OCI-LY3 (cell line): ENCODE measurements around the gene UPK3B.
"Not testable (repeated sequence)": the region's sequence is repeated elsewhere in the genome, so short reads cannot be mapped to it uniquely, and the experiment has no call there.

Experiments
- EZH2phosphoT487 ChIP-seq: fragments of 200-600 bp; shearing (Covaris generic); IDR thresholded peaks from 2 replicates; pipeline ENCODE4 v1.6.1; 2018; ENCODE audit warnings: antibody characterized with exemption, mixed run types, low read depth
- TF ChIP-seq, protein P1 (sequence below): fragments of 200-600, 300-600 bp; sonication (generic); IDR thresholded peaks from 2 replicates; pipeline ENCODE4 v1.5.1; 2014; ENCODE audit warnings: antibody characterized with exemption, low read length, low read depth

DNA sequence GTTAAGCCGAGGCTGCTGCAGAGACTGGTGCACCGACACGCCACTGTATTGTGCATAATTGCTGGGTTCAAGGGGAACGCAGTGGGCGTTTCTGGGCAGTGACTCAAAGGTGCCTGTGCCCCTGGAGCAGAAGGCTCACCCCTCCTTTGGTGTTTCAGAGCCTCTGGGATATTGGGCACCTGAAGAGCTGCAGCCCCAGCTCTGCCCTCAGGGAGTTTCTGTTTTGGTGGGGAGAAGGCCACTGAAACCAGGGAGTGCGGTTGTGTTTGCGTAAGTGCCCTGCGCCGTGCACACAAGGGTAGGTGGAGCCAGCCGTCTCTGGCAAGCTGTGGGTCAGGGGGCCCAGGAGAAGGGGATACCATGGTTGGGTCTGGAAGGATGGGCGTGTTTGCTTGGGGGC, 34.1 kb upstream of the UPK3B start:
- TF ChIP-seq, protein P1, sequence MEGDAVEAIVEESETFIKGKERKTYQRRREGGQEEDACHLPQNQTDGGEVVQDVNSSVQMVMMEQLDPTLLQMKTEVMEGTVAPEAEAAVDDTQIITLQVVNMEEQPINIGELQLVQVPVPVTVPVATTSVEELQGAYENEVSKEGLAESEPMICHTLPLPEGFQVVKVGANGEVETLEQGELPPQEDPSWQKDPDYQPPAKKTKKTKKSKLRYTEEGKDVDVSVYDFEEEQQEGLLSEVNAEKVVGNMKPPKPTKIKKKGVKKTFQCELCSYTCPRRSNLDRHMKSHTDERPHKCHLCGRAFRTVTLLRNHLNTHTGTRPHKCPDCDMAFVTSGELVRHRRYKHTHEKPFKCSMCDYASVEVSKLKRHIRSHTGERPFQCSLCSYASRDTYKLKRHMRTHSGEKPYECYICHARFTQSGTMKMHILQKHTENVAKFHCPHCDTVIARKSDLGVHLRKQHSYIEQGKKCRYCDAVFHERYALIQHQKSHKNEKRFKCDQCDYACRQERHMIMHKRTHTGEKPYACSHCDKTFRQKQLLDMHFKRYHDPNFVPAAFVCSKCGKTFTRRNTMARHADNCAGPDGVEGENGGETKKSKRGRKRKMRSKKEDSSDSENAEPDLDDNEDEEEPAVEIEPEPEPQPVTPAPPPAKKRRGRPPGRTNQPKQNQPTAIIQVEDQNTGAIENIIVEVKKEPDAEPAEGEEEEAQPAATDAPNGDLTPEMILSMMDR: not testable (repeated sequence)
- TF ChIP-seq EZH2phosphoT487: not testable (repeated sequence)
